GM12801 (cell line): Measurements from ENCODE around the gene PRF1.

Experiments
- TF ChIP-seq, protein P1 (sequence below): IDR thresholded peaks from one replicate; pipeline ENCODE4 v1.5.1; 2011; ENCODE audit warnings: control low read depth; ENCODE audit not compliant: insufficient read length; ENCODE audit errors: extremely low read depth

PRF1 gene

DNA sequence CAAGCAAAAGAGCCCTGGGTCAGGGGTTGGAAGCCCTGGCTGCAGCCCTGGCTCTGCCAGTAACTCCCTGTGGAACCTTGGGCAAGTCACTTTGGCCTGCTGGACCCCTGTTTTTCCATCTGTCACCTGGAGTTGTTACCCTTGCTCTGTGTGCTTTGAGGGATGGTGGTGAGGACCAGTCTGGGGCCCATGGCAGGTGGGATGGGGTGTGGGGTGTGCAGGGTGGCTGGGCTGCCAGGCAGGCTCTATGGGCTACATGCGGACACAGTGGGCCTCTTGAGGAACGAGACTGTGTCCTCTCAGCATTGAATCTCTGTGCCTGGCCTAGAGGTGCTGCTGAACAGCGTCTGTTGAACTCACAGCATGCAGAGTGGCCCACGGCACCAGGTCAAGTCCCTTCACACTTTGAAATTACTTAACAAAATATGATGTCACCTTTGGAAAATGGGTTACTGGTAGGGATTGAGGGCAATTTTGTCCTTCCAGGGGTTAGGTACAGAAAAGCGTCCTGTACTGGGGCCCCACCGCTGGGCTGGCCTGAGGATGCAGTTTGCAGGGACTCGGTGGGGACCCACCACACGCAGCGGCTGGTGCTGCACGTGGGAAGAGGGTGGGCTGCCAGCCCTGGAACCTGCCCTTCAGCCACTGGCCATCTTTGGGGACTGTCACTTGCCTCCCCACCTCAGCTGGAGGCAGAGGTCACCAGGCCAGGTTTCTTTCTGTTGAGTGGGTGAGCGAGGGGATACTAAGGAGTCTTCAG lies 45.3 kb downstream of the PRF1 start:
- TF ChIP-seq, protein P1, sequence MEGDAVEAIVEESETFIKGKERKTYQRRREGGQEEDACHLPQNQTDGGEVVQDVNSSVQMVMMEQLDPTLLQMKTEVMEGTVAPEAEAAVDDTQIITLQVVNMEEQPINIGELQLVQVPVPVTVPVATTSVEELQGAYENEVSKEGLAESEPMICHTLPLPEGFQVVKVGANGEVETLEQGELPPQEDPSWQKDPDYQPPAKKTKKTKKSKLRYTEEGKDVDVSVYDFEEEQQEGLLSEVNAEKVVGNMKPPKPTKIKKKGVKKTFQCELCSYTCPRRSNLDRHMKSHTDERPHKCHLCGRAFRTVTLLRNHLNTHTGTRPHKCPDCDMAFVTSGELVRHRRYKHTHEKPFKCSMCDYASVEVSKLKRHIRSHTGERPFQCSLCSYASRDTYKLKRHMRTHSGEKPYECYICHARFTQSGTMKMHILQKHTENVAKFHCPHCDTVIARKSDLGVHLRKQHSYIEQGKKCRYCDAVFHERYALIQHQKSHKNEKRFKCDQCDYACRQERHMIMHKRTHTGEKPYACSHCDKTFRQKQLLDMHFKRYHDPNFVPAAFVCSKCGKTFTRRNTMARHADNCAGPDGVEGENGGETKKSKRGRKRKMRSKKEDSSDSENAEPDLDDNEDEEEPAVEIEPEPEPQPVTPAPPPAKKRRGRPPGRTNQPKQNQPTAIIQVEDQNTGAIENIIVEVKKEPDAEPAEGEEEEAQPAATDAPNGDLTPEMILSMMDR = no peak

DNA sequence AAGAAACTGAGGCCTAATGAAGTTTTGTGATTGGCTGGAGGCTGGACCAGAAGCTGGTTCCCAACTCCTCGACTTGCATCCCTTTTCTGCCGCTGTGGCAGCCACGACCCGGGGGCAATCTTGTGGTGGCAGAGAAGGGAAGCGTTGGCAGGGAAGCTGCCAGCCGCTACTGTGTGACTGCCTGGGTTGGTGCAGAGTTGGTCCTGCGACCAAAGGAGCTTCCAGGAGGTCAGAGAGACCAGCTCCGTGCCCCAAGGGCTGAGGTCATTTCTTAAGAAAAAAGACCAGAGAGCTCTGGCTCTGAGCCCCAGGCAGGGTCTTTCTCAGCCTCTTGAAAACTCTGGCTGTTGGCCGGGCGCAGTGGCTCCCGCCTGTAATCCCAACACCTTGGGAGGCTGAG lies 47.2 kb downstream of the PRF1 start:
- TF ChIP-seq, protein P1 = no peak

DNA sequence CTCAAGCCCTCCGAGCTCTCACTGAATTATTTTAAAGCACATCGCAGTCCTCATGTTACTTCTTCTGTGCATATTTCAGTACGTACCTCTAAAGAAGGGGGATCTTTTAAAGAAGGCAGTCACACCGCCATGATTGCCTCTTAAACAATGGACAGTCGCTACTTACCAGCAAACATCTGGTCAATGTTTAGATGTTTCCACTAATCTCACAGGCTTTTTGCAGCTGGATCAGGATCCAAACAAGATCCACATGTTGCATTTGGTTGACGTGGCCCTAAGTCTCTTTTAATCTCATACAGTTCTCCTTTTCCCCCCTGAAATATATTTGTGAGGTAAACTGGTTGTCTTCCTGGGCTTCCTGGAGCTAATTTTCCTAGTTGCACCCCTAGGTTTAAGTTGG lies 50.0 kb downstream of the PRF1 start:
- TF ChIP-seq, protein P1 = no peak

GRCh38 chr10:70551971-70552422 lies 50.5 kb downstream of the PRF1 start:
- TF ChIP-seq, protein P1 = no peak

GRCh38 chr10:70551466-70551865 lies 51.1 kb downstream of the PRF1 start:
- TF ChIP-seq, protein P1 = no peak

DNA sequence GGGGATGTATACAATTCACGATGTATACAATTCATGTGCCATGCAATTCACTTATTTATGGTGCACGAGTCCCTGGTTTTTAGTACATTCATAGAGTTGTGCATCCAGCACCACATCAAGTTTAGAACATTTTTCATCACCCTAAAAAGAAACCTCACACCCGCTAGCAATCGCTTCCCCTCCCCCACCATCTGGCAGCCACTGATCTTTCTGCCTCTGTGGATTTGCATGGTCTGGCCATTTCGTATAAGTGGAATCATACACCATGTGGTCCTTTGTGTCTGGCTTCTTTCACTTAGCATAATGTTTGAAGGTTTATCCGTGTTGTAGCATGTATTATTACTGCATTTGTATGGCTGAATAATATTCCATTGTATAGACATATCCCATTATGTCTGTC lies 52.1 kb downstream of the PRF1 start:
- TF ChIP-seq, protein P1 = no peak

DNA sequence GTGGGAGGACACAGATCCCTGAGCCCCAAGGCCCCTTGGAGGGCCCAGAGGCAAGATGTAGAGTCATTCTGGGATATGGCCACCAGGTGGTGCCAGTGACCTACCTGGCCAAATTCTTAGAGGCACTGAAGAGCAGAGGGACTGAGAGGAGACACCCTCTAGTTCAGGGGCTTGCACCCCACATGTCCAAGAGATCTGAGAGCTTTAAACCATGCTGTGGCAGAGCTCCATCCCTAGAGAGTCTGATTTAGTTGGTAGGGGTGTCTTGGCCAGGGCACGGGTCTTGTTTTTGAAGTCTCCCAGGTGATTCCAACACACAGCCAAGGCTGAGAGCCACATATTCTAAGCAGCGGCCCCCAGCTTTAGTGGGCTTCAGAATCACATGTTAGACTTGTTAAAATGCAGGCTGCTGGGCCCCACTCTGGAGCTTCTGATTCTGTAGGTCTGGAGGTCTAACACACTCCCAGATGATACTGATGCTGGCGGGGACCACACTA lies 52.5 kb downstream of the PRF1 start:
- TF ChIP-seq, protein P1 = peak; percentile 48
